Measurements from ENCODE around the gene PRRX2. TPM values are rescaled to one million over a fixed set of nuclear protein-coding genes. Genes with fewer than 3 reads are reported as not detected.

The PRRX2 gene
- total RNA-seq, 4 donors from 2014 or later, result 2.9 to 10.6 (median 8.1) TPM

DNA sequence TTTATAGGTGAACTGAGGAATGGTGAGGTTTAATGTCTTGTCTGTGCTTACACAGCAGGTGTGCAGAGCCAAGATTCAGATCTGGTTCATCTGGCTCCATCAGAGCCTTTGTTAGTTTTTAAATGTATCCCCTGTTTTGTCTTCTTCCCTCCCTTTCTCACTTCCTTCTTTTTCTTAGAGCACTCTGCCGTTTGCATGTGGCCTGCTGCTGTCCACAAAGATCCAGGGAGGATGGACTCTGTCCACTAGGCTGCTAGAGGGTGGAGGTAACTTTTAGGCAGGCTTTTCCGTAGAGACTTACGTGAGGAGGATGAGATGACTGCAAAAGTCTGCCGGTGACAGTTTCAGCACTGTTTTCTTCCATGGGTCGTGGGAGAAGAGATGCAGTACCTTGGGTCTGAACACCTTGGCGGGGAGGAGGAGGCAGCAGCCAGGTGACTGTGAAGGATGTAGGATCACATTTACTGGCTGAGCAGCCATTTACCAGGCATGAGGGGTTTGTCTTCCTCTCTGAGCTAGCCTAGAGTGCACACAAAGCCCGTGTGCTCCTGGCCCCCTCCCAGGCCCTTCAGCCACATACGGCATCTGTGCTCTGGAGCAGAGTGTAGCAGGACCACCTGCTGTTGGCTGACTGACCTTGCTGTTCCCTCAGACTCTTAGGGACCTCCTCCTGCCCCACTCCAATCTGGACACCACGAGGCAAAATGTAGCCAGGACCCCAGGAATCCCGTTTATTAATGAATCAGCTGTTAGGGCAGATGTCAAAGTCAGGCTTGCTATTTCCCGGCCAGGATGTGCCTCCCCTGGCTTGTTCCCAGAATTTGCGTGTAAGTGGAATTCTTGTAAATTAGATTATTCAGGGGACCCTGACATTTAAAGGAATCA lies 37.6 kb upstream of the PRRX2 start:
- intact Hi-C loops (cut with DNase I), result no loop called here
- Histone ChIP-seq H3K27ac (peak overlapping the region in 1 of 3 donors; percentile 70), H3K4me3 (replicated peaks in 1 of 3) (no peak overlapping the region), H3K36me3 (peaks cover 0 to under 1% of the 10 kb centered on the region in 2 donors), H3K4me1 (peaks cover 22 to 46% of the 10 kb centered on the region in 2 donors), H3K27me3 (no peaks in the 10 kb centered on the region), H3K9me3 (no peaks in the 10 kb centered on the region)
- no peak for DNase-seq
- no peak for TF ChIP-seq POLR2A (IDR thresholded peaks at IDR 0.05)
- WGBS, 2 donors, result 64 to 70% methylated on average over 8 to 11 of the region's 12 CpGs

DNA sequence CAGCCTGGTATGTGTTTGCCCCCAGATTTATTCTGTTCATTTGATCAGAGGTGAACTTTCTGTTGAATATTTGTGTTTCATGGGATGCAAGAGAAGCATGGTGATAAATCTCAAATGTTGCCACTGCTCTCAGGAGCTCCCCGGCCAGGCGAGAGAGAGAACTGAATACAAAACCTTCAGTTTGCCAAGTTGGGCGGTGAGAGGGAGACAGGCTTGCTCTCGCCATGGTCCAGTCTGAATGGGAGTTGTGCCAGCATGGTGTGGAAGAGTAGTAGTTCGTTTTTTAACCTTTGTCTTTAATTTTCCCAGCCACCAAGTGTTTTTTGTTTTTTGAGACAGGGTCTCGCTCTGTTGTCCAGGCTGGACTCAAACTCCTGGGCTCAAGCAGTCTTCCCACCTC lies 36.7 kb upstream of the PRRX2 start:
- no peaks in the 10 kb centered on the region for H3K9me3 ChIP-seq
- no peak for TF ChIP-seq POLR2A (IDR thresholded peaks at IDR 0.05)
- TF ChIP-seq, protein P1, sequence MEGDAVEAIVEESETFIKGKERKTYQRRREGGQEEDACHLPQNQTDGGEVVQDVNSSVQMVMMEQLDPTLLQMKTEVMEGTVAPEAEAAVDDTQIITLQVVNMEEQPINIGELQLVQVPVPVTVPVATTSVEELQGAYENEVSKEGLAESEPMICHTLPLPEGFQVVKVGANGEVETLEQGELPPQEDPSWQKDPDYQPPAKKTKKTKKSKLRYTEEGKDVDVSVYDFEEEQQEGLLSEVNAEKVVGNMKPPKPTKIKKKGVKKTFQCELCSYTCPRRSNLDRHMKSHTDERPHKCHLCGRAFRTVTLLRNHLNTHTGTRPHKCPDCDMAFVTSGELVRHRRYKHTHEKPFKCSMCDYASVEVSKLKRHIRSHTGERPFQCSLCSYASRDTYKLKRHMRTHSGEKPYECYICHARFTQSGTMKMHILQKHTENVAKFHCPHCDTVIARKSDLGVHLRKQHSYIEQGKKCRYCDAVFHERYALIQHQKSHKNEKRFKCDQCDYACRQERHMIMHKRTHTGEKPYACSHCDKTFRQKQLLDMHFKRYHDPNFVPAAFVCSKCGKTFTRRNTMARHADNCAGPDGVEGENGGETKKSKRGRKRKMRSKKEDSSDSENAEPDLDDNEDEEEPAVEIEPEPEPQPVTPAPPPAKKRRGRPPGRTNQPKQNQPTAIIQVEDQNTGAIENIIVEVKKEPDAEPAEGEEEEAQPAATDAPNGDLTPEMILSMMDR (IDR thresholded peaks at IDR 0.05), result no peak
- H3K27ac ChIP-seq, result no peak overlapping the region
- 84 to 88% methylated on average over 6 of the region's 6 CpGs for WGBS, 2 donors
- H3K4me1 ChIP-seq, result peaks cover 22 to 46% of the 10 kb centered on the region in 2 donors
- H3K36me3 ChIP-seq, result peaks cover 4 to 6% of the 10 kb centered on the region in 2 donors
- DNase-seq, result no peak
- no peaks in the 10 kb centered on the region for H3K27me3 ChIP-seq
- no peak overlapping the region for H3K4me3 ChIP-seq (replicated peaks in 1 of 3)
- intact Hi-C loops (cut with DNase I), result no loop called here

DNA sequence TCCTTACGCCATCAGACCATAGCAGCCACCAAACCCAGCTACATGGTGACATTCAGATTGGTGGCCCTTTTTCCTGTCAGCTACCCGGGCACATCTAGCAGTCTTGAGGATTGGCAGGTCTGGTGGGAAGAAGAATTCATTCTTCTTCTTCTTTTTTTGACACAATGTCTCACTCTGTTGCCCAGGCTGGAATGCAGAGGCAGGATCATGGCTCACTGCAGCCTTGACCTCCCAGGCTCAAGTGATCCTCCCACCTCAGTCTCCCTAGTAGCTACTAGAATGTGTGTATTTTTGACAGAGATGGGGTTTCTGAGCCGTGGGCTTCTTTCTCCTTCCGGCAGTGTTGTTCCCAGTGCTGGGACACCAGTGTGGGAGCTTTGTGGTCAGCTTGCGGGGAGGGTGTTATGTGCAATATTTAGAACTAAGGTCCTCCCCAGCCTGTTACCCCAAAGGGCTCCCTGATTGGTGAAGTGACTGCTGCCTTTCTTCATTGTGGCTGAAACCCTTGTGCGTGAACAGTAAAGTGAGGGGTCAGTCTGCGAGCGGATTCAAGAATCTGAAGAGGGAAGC lies 36.1 kb upstream of the PRRX2 start:
- H3K4me3 ChIP-seq (replicated peaks in 1 of 3), result no peak overlapping the region
- no peak for DNase-seq
- H3K36me3 ChIP-seq, result peaks cover 10 to 13% of the 10 kb centered on the region in 2 donors
- WGBS, 2 donors, result 88 to 91% methylated on average over 8 of the region's 8 CpGs
- peaks cover 22 to 46% of the 10 kb centered on the region in 2 donors for H3K4me1 ChIP-seq
- H3K27me3 ChIP-seq, result no peaks in the 10 kb centered on the region
- no peak overlapping the region for H3K27ac ChIP-seq
- intact Hi-C loops (cut with DNase I), result no loop called here
- TF ChIP-seq, protein P1 (IDR thresholded peaks at IDR 0.05), result no peak
- TF ChIP-seq POLR2A (IDR thresholded peaks at IDR 0.05), result no peak
- no peaks in the 10 kb centered on the region for H3K9me3 ChIP-seq

DNA sequence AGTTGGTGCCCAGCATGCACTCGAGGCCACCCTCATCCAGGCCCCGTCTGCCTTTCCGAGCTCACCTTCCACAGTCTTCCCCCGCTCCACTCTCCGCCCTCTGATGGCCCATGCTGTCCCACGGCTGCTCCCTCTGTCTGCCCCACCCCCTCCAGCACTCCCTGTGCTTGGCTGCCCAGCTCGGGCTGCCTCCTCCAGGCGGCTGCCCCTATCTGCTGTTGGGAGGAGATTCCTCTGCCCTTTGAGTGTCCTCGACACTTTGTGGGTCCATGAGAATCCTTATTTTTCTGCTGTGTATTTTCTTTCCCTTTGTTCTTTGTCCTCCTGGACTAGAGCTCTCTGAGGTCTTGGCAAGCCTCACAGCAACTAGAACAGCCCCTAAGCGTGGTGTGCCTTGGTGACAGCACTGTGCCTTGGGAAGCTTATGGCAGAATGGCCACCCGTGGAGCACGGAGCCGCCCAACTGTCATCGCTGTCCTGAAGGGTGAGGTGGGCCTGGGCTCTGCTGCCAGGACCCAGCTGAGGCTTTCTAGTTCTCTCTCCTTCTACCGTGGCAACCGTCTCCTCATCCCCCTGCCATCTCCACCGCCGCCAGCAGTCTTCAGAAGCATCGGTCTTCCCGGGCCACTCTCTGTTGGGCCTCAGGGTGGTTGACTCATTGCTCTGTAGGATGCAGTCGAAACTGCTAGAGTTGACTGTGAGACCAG lies 34.3 kb upstream of the PRRX2 start:
- DNase-seq, result no peak
- Histone ChIP-seq H3K27ac (no peak overlapping the region), H3K27me3 (no peaks in the 10 kb centered on the region), H3K4me1 (peaks cover 22 to 40% of the 10 kb centered on the region in 2 donors), H3K9me3 (no peaks in the 10 kb centered on the region), H3K4me3 (replicated peaks in 1 of 3) (no peak overlapping the region), H3K36me3 (peaks cover 25 to 29% of the 10 kb centered on the region in 2 donors)
- intact Hi-C loops (cut with DNase I), result no loop called here
- 82 to 84% methylated on average over 21 of the region's 21 CpGs for WGBS, 2 donors
- TF ChIP-seq, protein P1 (IDR thresholded peaks at IDR 0.05), result no peak
- no peak for TF ChIP-seq POLR2A (IDR thresholded peaks at IDR 0.05)

DNA sequence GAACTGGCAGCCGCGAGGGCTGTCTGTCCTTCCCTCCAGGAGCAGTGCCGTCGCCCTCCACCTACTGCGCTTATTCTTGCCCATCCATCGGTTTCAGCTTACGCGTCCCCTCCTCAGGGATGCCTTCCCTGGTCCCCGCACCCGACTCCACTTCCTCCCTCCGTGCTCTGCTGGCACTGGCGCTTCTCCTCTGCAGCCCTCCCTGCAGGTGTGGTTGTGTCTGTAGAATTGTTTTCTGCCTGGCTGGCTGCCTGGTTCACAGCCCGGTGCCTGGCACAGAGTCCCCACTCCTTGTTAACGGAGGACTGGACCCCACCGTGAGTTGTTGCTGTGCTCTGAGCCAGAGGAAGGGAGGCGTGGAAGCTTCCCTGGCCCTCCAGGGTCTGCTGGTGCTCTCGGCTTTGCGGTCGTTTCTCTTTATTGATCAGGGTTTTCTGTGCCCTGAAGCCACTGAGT lies 33.7 kb upstream of the PRRX2 start:
- 66 to 72% methylated on average over 19 of the region's 19 CpGs for WGBS, 2 donors
- no peaks in the 10 kb centered on the region for H3K9me3 ChIP-seq
- peaks cover 18 to 38% of the 10 kb centered on the region in 2 donors for H3K4me1 ChIP-seq
- H3K36me3 ChIP-seq, result peaks cover 27 to 33% of the 10 kb centered on the region in 2 donors
- H3K4me3 ChIP-seq (replicated peaks in 1 of 3), result no peak overlapping the region
- DNase-seq, result no peak
- TF ChIP-seq POLR2A (IDR thresholded peaks at IDR 0.05), result no peak
- TF ChIP-seq, protein P1 (IDR thresholded peaks at IDR 0.05), result no peak
- no peaks in the 10 kb centered on the region for H3K27me3 ChIP-seq
- no peak overlapping the region for H3K27ac ChIP-seq
- intact Hi-C loops (cut with DNase I), result no loop called here
